Left lung (tissue), 10 donors: Measurements from ENCODE around the gene IGSF6. TPM values are rescaled to one million over a fixed set of nuclear protein-coding genes. Genes with fewer than 3 reads are reported as not detected.

ENCODE experiments used
- ATAC-seq: fragments of 200-7000 bp; cut with Tn5 transposase; one replicate; pipeline ENCODE4 v1.9.1; 2020; ENCODE audit warnings: moderate library complexity
- DNase-seq, 4 donors: peaks; one replicate each; pipeline ENCODE4 v3.0.0-alpha.2; 2013 to 2020
- H3K27ac ChIP-seq, 2 donors: fragments of 200-600 bp; sonication (generic) in 1 of 2; one replicate each; pipeline versions ENCODE4 v1.5.0 to v1.8.0; 2020 to 2021
- H3K27me3 ChIP-seq, 2 donors: fragments of 200-600 bp; sonication (generic) in 1 of 2; one replicate each; pipeline versions ENCODE4 v1.5.0 to v1.8.0; 2020 to 2021
- H3K36me3 ChIP-seq, 2 donors: fragments of 200-600 bp; sonication (generic) in 1 of 2; one replicate each; pipeline versions ENCODE4 v1.5.0 to v1.8.0; 2020 to 2021
- H3K4me1 ChIP-seq, 2 donors: fragments of 200-600 bp; one replicate each; pipeline ENCODE4 v1.8.0; 2021
- H3K4me3 ChIP-seq, 2 donors: fragments of 200-600 bp; sonication (generic) in 1 of 2; one replicate each; pipeline versions ENCODE4 v1.5.0 to v1.8.0; 2020 to 2021; ENCODE audit warnings: mild to moderate bottlenecking in 1 of 2
- H3K9me3 ChIP-seq, 2 donors: fragments of 200-600 bp; sonication (generic) in 1 of 2; one replicate each; pipeline versions ENCODE4 v1.5.0 to v1.8.0; 2020 to 2021
- CTCF ChIP-seq, 2 donors: fragments of 200-600 bp; sonication (generic) in 1 of 2; IDR thresholded peaks; one replicate each; pipeline versions ENCODE4 v1.5.0 to v1.8.0; 2021; ENCODE audit warnings: antibody characterized with exemption in 2 of 2
- intact Hi-C, 2 donors: fragments of 100-400 bp; cut with DNase I; formaldehyde crosslinking; loops; one replicate each; pipeline versions ENCODE4 v1.11.2 to v1.14.2; 2022
- polyA plus RNA-seq, 6 donors: library from polyadenylated mRNA; unstranded; fragments of 120-200 nt; gene quantifications; one replicate each; pipeline ENCODE4 v1.2.1, GENCODE V29; 2013; ENCODE audit not compliant: insufficient read length in 6 of 6
- total RNA-seq, 2 donors: library from RNA; stranded (reverse); fragmentation: NEBNext Ultra II Directional; extraction: Animal tissue kit (Norgen Biotek cat#: 25700); gene quantifications; one replicate each; pipeline ENCODE4 v1.2.1, GENCODE V29; 2021
- donor health status: DM: no; HTN: yes; CAD: no.
- donor health status: DM: no; HTN: no; CAD: no.

IGSF6 gene
- total and polyA plus RNA-seq, 8 donors: 5.2 to 65.4 (median 6.5) TPM

GRCh38 chr16:21628121-21628726 is 24.2 kb downstream of the IGSF6 start:
- no peak for ATAC-seq
- Histone ChIP-seq H3K9me3 (no peaks in the 10 kb centered on the region), H3K4me1 (peaks cover 0 to 49% of the 10 kb centered on the region in 2 donors), H3K36me3 (peaks cover 0 to 50% of the 10 kb centered on the region in 2 donors), H3K4me3 (no peak overlapping the region), H3K27me3 (no peaks in the 10 kb centered on the region), H3K27ac (no peak overlapping the region)
- TF ChIP-seq CTCF (IDR thresholded peaks at IDR 0.05): no peak
- DNase-seq: no peak
- intact Hi-C loops: no loop called here

GRCh38 chr16:21626659-21627277 is 25.6 kb downstream of the IGSF6 start:
- peak overlapping the region in 1 of 2 donors; percentile 70 for H3K27ac ChIP-seq
- ATAC-seq: peak; percentile 49
- H3K36me3 ChIP-seq: peaks cover 0 to 50% of the 10 kb centered on the region in 2 donors
- H3K4me3 ChIP-seq: no peak overlapping the region
- H3K27me3 ChIP-seq: no peaks in the 10 kb centered on the region
- peaks cover 0 to 40% of the 10 kb centered on the region in 2 donors for H3K4me1 ChIP-seq
- intact Hi-C loops: no loop called here
- DNase-seq: no peak
- no peaks in the 10 kb centered on the region for H3K9me3 ChIP-seq
- TF ChIP-seq CTCF (IDR thresholded peaks at IDR 0.05): no peak

GRCh38 chr16:21625026-21625425 is 27.4 kb downstream of the IGSF6 start:
- H3K27ac ChIP-seq: no peak overlapping the region
- no peak for ATAC-seq
- intact Hi-C loops: no loop called here

GRCh38 chr16:21622545-21622944 is 29.9 kb downstream of the IGSF6 start:
- DNase-seq: no peak
- no peak overlapping the region for H3K27ac ChIP-seq
- intact Hi-C loops: no loop called here
- no peaks in the 10 kb centered on the region for H3K9me3 ChIP-seq
- H3K36me3 ChIP-seq: peaks cover 0 to 48% of the 10 kb centered on the region in 2 donors
- H3K4me3 ChIP-seq: no peak overlapping the region
- no peak for ATAC-seq
- no peak for TF ChIP-seq CTCF (IDR thresholded peaks at IDR 0.05)
- H3K4me1 ChIP-seq: peaks cover 0 to 53% of the 10 kb centered on the region in 2 donors
- no peaks in the 10 kb centered on the region for H3K27me3 ChIP-seq

More at GRCh38 chr16:21625026-21625425, 27.4 kb downstream of the IGSF6 start:
- H3K9me3 ChIP-seq: no peaks in the 10 kb centered on the region
- peaks cover 0 to 36% of the 10 kb centered on the region in 2 donors for H3K4me1 ChIP-seq
- no peaks in the 10 kb centered on the region for H3K27me3 ChIP-seq
- TF ChIP-seq CTCF (IDR thresholded peaks at IDR 0.05): no peak
- H3K36me3 ChIP-seq: peaks cover 0 to 46% of the 10 kb centered on the region in 2 donors
- DNase-seq: no peak
- H3K4me3 ChIP-seq: no peak overlapping the region

- peaks cover 0 to 49% of the 10 kb centered on the region in 2 donors for H3K4me1 ChIP-seq
- DNase-seq (no peak), ATAC-seq (no peak)
- no peak overlapping the region for H3K4me3 ChIP-seq
- intact Hi-C loops: no loop called here
- peaks cover 0 to 43% of the 10 kb centered on the region in 2 donors for H3K36me3 ChIP-seq
- H3K27me3 ChIP-seq: no peaks in the 10 kb centered on the region
- TF ChIP-seq CTCF (IDR thresholded peaks at IDR 0.05): no peak
- H3K27ac ChIP-seq: no peak overlapping the region
- H3K9me3 ChIP-seq: no peaks in the 10 kb centered on the region
Observed at GRCh38 chr16:21620592-21620991, 31.8 kb downstream of the IGSF6 start.
